IMR-90 (cell line): ENCODE data around the gene TLCD5. TPM values are rescaled to one million over a fixed set of nuclear protein-coding genes. Genes with fewer than 3 reads are reported as not detected.
A peak's percentile ranks its signal among the peaks of the same experiment; 100 is the strongest.

Experiments
- ATAC-seq: fragments of 200-7000 bp; cut with Tn5 transposase; 2 replicates; pipeline ENCODE4 v1.9.1; 2020; ENCODE audit warnings: low read depth, mild to moderate bottlenecking, moderate library complexity
- BruUV-seq: library from RNA; stranded (reverse); fragments of 400-500 nt; replicated peaks from 2 replicates; lab custom pipeline; 2021; lab: Mats Ljungman, UMichigan
- CTCF ChIA-PET: fragments of 300-600 bp; formaldehyde crosslinking; extraction: SDS; loops from one replicate; lab custom pipeline; 2021; ENCODE audit warnings: antibody characterized with exemption; lab: Yijun Ruan, JAX
- POLR2A ChIA-PET: fragments of 300-600 bp; sonication (Branson Sonifier 250); formaldehyde crosslinking; loops from one replicate; lab custom pipeline; 2022; ENCODE audit warnings: antibody characterized with exemption; ENCODE audit not compliant: unreplicated experiment; lab: Charles Lee
- DNase-seq: peaks from one replicate; pipeline ENCODE4 v3.0.0; 2013
- H2AFZ ChIP-seq: replicated peaks from 2 replicates; pipeline ENCODE3; 2013; ENCODE audit warnings: low read length, mild to moderate bottlenecking; ENCODE audit not compliant: poor library complexity
- H2AK5ac ChIP-seq: 2 replicates; pipeline ENCODE4 v1.6.1; 2013; ENCODE audit warnings: low read depth, low read length, inconsistent platforms
- H2AK9ac ChIP-seq: replicated peaks from 2 replicates; pipeline ENCODE3; 2013; ENCODE audit warnings: mild to moderate bottlenecking, low read depth, low read length, moderate library complexity; ENCODE audit not compliant: poor library complexity
- H2BK120ac ChIP-seq: 2 replicates; pipeline ENCODE4 v1.6.1; 2013; ENCODE audit warnings: low read depth, low read length, inconsistent platforms
- H2BK15ac ChIP-seq: 3 replicates; pipeline ENCODE4 v1.6.1; 2013; ENCODE audit warnings: low read depth, low read length, inconsistent platforms
- H2BK20ac ChIP-seq: 2 replicates; pipeline ENCODE4 v1.6.1; 2013; ENCODE audit warnings: low read depth, mild to moderate bottlenecking, inconsistent platforms, low read length, moderate library complexity
- H2BK5ac ChIP-seq: 2 replicates; pipeline ENCODE4 v1.6.1; 2013; ENCODE audit warnings: mild to moderate bottlenecking, low read depth, low read length, inconsistent platforms; ENCODE audit not compliant: poor library complexity, severe bottlenecking
- H3K14ac ChIP-seq: replicated peaks from 2 replicates; pipeline ENCODE4 v1.6.1; 2013; ENCODE audit warnings: low read depth, low read length, inconsistent platforms
- H3K18ac ChIP-seq: 2 replicates; pipeline ENCODE4 v1.6.1; 2013; ENCODE audit warnings: low read depth, low read length, control low read depth
- H3K23ac ChIP-seq: 2 replicates; pipeline ENCODE4 v1.6.1; 2013; ENCODE audit warnings: low read depth, low read length, inconsistent platforms
- H3K27ac ChIP-seq: 2 replicates; pipeline ENCODE4 v1.5.1; 2013; ENCODE audit warnings: mild to moderate bottlenecking, control low read depth, low read length; ENCODE audit not compliant: insufficient read depth
- H3K27me3 ChIP-seq: 2 replicates; pipeline ENCODE4 v1.6.1; 2013; ENCODE audit warnings: low read length; ENCODE audit not compliant: control insufficient read depth, insufficient read depth
- H3K36me3 ChIP-seq: 2 replicates; pipeline ENCODE4 v1.6.1; 2013; ENCODE audit warnings: low read length, mixed read lengths; ENCODE audit not compliant: control insufficient read depth, insufficient read depth
- H3K4ac ChIP-seq: 2 replicates; pipeline ENCODE4 v1.6.1; 2013; ENCODE audit warnings: low read depth, low read length, inconsistent platforms
- H3K4me1 ChIP-seq: 2 replicates; pipeline ENCODE4 v1.6.1; 2013; ENCODE audit warnings: low read length, mixed read lengths; ENCODE audit not compliant: control insufficient read depth, insufficient read depth
- H3K4me2 ChIP-seq: 2 replicates; pipeline ENCODE4 v1.6.1; 2013; ENCODE audit warnings: low read depth, mild to moderate bottlenecking, control low read depth, low read length, moderate library complexity
- H3K4me3 ChIP-seq: 2 replicates; pipeline ENCODE4 v1.5.1; 2013; ENCODE audit warnings: low read depth, mild to moderate bottlenecking, control low read depth, low read length, moderate library complexity; ENCODE audit not compliant: insufficient read depth
- H3K56ac ChIP-seq: 2 replicates; pipeline ENCODE4 v1.6.1; 2013; ENCODE audit warnings: low read length, inconsistent platforms; ENCODE audit not compliant: insufficient read depth; ENCODE audit errors: extremely low read depth
- H3K79me1 ChIP-seq, 2 experiments: 2 replicates each; pipeline ENCODE4 v1.6.1; 2013; ENCODE audit warnings: low read length in 2 of 2, inconsistent platforms in 1 of 2, low read depth in 1 of 2
- H3K9ac ChIP-seq: 2 replicates; pipeline ENCODE4 v1.6.1; 2013; ENCODE audit warnings: low read depth, low read length, control low read depth
- H3K9me1 ChIP-seq: 2 replicates; pipeline ENCODE4 v1.6.1; 2013; ENCODE audit warnings: low read length, inconsistent platforms; ENCODE audit not compliant: insufficient read depth
- H3K9me3 ChIP-seq: 2 replicates; pipeline ENCODE4 v1.6.1; 2013; ENCODE audit warnings: low read length; ENCODE audit not compliant: control insufficient read depth, insufficient read depth
- H4K20me1 ChIP-seq: 2 replicates; pipeline ENCODE4 v1.6.1; 2013; ENCODE audit warnings: low read length, inconsistent platforms; ENCODE audit not compliant: insufficient read depth
- H4K5ac ChIP-seq: 2 replicates; pipeline ENCODE4 v1.6.1; 2013; ENCODE audit warnings: mild to moderate bottlenecking, low read depth, low read length, control low read depth
- H4K8ac ChIP-seq, 2 experiments: 2 replicates each; pipeline ENCODE4 v1.6.1; 2013; ENCODE audit warnings: low read depth in 2 of 2, low read length in 2 of 2, control low read depth in 1 of 2, inconsistent platforms in 1 of 2
- H4K91ac ChIP-seq: 2 replicates; pipeline ENCODE4 v1.6.1; 2013; ENCODE audit warnings: low read depth, low read length, inconsistent platforms; ENCODE audit not compliant: insufficient read depth
- CEBPB ChIP-seq: IDR thresholded peaks from 2 replicates; pipeline ENCODE4 v1.6.1; 2012; ENCODE audit warnings: low read depth, low read length, improper control_type of control experiment
- NFE2L2 ChIP-seq: fragments of 150-350 bp; IDR thresholded peaks from 2 replicates; pipeline ENCODE4 v1.6.1; 2016; ENCODE audit warnings: low read depth, mild to moderate bottlenecking, low read length
- RFX5 ChIP-seq: IDR thresholded peaks from 2 replicates; pipeline ENCODE4 v1.8.0; 2012; ENCODE audit warnings: low read depth, mild to moderate bottlenecking, low read length, moderate library complexity
- SMC3 ChIP-seq: fragments of 150-350 bp; IDR thresholded peaks from 2 replicates; pipeline ENCODE4 v1.6.1; 2016; ENCODE audit warnings: low read depth, mild to moderate bottlenecking, antibody characterized with exemption, low read length, moderate library complexity
- USF2 ChIP-seq: fragments of 150-350 bp; IDR thresholded peaks from 2 replicates; pipeline ENCODE4 v1.6.1; 2017; ENCODE audit warnings: mild to moderate bottlenecking, antibody characterized with exemption, low read length, low read depth
- WGBS, 2 experiments: methylation state at CpG; one replicate each; pipeline versions ENCODE4 v1.1.5 to v1.1.7; 2013; ENCODE audit warnings: missing lambda C conversion rate in 2 of 2; ENCODE audit not compliant: insufficient read length in 1 of 2; ENCODE audit errors: extremely low coverage in 2 of 2; 5-methylcytosine and 5-hydroxymethylcytosine counted together
- dilution Hi-C: fragments of 300-500 bp; cut with HindIII; formaldehyde crosslinking; loops from one replicate; pipeline ENCODE4 v1.14.3; 2018; ENCODE audit warnings: low sequenced_read_pairs; ENCODE audit not compliant: unreplicated experiment
- in situ Hi-C: fragments of 300-500 bp; cut with MboI; formaldehyde crosslinking; loops from 3 replicates; pipeline ENCODE4 v1.14.3; 2019; ENCODE audit warnings: low sequenced_read_pairs, inconsistent platforms, mixed read lengths
- intact Hi-C: fragments of 100-400 bp; cut with micrococcal nuclease; formaldehyde crosslinking; loops from 2 replicates; pipeline ENCODE4 v1.10.0; 2022
- polyA plus RNA-seq, 3 experiments: library from polyadenylated mRNA; depleted of rRNA; stranded (reverse); fragments of >200 nt; gene quantifications; 2 replicates each; pipeline ENCODE4 v1.2.3, GENCODE V29; 2012; ENCODE audit warnings: low replicate concordance in 1 of 3
- total RNA-seq: library from RNA; depleted of rRNA; stranded (reverse); fragments of >200 nt; gene quantifications from 2 replicates; pipeline ENCODE4 v1.2.3, GENCODE V29; 2012

Gene TLCD5
- total and polyA plus RNA-seq, 2 of the 4 experiments (the other 2 are of a cell fraction): 9.5 to 11.5 TPM

GRCh38 chr11:120326845-120327281 lies 1.8 kb downstream of the TLCD5 start:
- H3K56ac ChIP-seq: no peak overlapping the region
- intact Hi-C loops: no loop called here
- H4K20me1 ChIP-seq: peaks cover 4% of the 10 kb centered on the region; the same call in 1 of the 2 replicates
- H3K27ac ChIP-seq: peak overlapping the region; percentile 58; the same call in 1 of the 2 replicates
- H4K91ac ChIP-seq: no peak overlapping the region
- CTCF ChIA-PET: interaction anchor here (1.3 kb wide), 1 partner anchor 24 kb away, joined by 5 read pairs; no protein-coding TSS in a partner anchor
- H2BK5ac ChIP-seq: peak overlapping the region; percentile 93
- dilution Hi-C loops: no loop called here
- H3K9me1 ChIP-seq: peaks cover 18% of the 10 kb centered on the region
- peak overlapping the region; percentile 1; the same call in 1 of the 2 replicates for H3K14ac ChIP-seq
- no peak overlapping the region; the same call in 1 of the 2 replicates for H3K4ac ChIP-seq
- peak overlapping the region; percentile 33; the same call in 1 of the 2 replicates for H3K9ac ChIP-seq
- H3K27me3 ChIP-seq: no peaks in the 10 kb centered on the region
- H3K36me3 ChIP-seq: peaks cover 9% of the 10 kb centered on the region
- no peak overlapping the region for H2AK9ac ChIP-seq
- peak overlapping the region; percentile 31; the same call in 1 of the 2 replicates for H4K5ac ChIP-seq
- H3K23ac ChIP-seq: peak overlapping the region; percentile 57; the same call in 1 of the 2 replicates
- POLR2A ChIA-PET: no interaction called here
- no peak overlapping the region; the same call in 2 of the 3 replicates for H2BK15ac ChIP-seq
- peaks cover 30 to 48% of the 10 kb centered on the region in 2 experiments for H3K79me1 ChIP-seq
- DNase-seq (peak; percentile 51), ATAC-seq (no peak)
- peaks cover 14% of the 10 kb centered on the region for H3K4me1 ChIP-seq
- peak overlapping the region; percentile 40; the same call in 1 of the 2 replicates for H2BK120ac ChIP-seq
- peak overlapping the region; percentile 51; the same call in 1 of the 2 replicates for H3K18ac ChIP-seq
- no CpG with 5 or more reads among the region's 4 CpGs for WGBS, 2 experiments
- no peak overlapping the region for H2AFZ ChIP-seq
- peak overlapping the region in 1 of 2 experiments; percentile 34; a peak in 2 of 4 replicates for H4K8ac ChIP-seq
- H2BK20ac ChIP-seq: no peak overlapping the region
- BruUV-seq: no TSS peak
- no peaks in the 10 kb centered on the region for H3K9me3 ChIP-seq
- H3K4me3 ChIP-seq: no peak overlapping the region
- H2AK5ac ChIP-seq: peak overlapping the region; percentile 50; the same call in 1 of the 2 replicates
- H3K4me2 ChIP-seq: peak overlapping the region; percentile 100
- in situ Hi-C loops: loop anchor here (25.0 kb wide), 1 partner anchor 110 kb away; no protein-coding TSS in a partner anchor
- no peak for TF ChIP-seq SMC3
- TF ChIP-seq CEBPB: no peak
- peak; percentile 79 for TF ChIP-seq USF2
- TF ChIP-seq NFE2L2: no peak
- no peak for TF ChIP-seq RFX5
